Effector memory CD8-positive, alpha-beta T cell (primary cell): Measurements from ENCODE around the gene LRRK1.

Experiments
- ATAC-seq: fragments of 150-1000 bp; cut with Tn5 transposase; replicated peaks from 2 replicates; pipeline ENCODE4 v1.10.0; 2021; ENCODE audit warnings: mild to moderate bottlenecking, moderate library complexity
- DNase-seq, 3 experiments: peaks; one replicate each; pipeline ENCODE4 v3.0.0; 2021
- H3K27ac Mint-ChIP-seq, 2 donors: one replicate each; pipeline ENCODE4 v1.8.0; 2022; ENCODE audit warnings: mild to moderate bottlenecking in 2 of 2, mixed read lengths in 2 of 2, moderate library complexity in 2 of 2
- H3K27me3 Mint-ChIP-seq, 2 donors: one replicate each; pipeline ENCODE4 v1.8.0; 2022; ENCODE audit warnings: mixed read lengths in 2 of 2
- H3K36me3 Mint-ChIP-seq: one replicate; pipeline ENCODE4 v1.8.0; 2022; ENCODE audit warnings: mild to moderate bottlenecking, moderate library complexity, mixed read lengths; ENCODE audit not compliant: insufficient read depth
- H3K4me1 Mint-ChIP-seq, 2 donors: one replicate each; pipeline ENCODE4 v1.8.0; 2022; ENCODE audit warnings: low read depth in 2 of 2, mixed read lengths in 2 of 2
- H3K4me3 Mint-ChIP-seq, 2 donors: one replicate each; pipeline ENCODE4 v1.8.0; 2022; ENCODE audit warnings: mild to moderate bottlenecking in 2 of 2, mixed read lengths in 2 of 2, moderate library complexity in 2 of 2
- H3K9me3 Mint-ChIP-seq, 2 donors: one replicate each; pipeline ENCODE4 v1.8.0; 2022; ENCODE audit warnings: mixed read lengths in 2 of 2

LRRK1 gene

DNA sequence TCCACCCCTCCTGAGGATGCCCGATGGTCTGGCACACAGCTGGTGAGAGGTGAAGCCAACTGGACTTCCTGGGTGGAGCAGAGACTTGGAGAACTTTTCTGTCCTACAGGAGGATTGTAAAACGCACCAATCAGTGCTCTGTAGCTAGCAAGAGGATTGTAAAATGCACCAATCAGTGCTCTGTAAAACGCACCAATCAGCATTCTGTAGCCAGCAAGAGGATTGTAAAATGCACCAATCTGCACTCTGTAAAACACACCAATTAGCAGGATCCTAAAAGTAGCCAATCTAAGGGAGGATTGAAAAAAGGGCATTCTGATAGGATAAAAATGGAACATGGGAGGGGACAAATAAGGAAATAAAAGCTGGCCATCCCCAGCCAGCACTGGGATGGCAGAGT, 182.5 kb downstream of the LRRK1 start:
- no peak overlapping the region for H3K4me3 Mint-ChIP-seq
- DNase-seq (no peak), ATAC-seq (no peak)
- H3K36me3 Mint-ChIP-seq = no peaks in the 10 kb centered on the region
- peaks cover 0 to 2% of the 10 kb centered on the region in 2 donors for H3K4me1 Mint-ChIP-seq
- no peak overlapping the region for H3K27ac Mint-ChIP-seq
- H3K9me3 Mint-ChIP-seq = peaks cover 0 to 2% of the 10 kb centered on the region in 2 donors
- peaks cover 0 to 4% of the 10 kb centered on the region in 2 donors for H3K27me3 Mint-ChIP-seq

DNA sequence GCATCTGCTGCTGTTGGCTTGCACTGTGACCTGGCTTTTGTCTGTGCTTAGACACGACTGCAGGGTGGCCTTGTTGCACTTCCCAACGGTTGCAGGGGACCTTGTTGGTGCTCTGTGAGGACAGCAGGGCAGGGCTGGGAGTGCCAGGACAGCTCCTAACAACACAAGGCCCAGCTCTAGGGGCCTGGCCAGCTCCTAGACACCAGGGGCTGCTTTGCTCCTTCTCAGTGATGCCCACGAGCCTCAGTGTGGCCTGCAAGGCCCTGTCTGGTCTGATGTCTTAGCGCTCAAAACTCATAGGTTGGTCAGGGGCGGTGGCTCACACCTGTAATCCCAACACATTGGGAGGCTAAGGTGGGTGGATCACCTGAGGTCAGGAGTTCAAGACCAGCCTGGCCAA, 183.6 kb downstream of the LRRK1 start:
- no peak overlapping the region for H3K27ac Mint-ChIP-seq
- no peak for ATAC-seq
- no peaks in the 10 kb centered on the region for H3K36me3 Mint-ChIP-seq
- H3K4me1 Mint-ChIP-seq = peaks cover 0 to 2% of the 10 kb centered on the region in 2 donors
- H3K27me3 Mint-ChIP-seq = no peaks in the 10 kb centered on the region
- DNase-seq = no peak
- no peak overlapping the region for H3K4me3 Mint-ChIP-seq
- peaks cover 0 to 2% of the 10 kb centered on the region in 2 donors for H3K9me3 Mint-ChIP-seq

DNA sequence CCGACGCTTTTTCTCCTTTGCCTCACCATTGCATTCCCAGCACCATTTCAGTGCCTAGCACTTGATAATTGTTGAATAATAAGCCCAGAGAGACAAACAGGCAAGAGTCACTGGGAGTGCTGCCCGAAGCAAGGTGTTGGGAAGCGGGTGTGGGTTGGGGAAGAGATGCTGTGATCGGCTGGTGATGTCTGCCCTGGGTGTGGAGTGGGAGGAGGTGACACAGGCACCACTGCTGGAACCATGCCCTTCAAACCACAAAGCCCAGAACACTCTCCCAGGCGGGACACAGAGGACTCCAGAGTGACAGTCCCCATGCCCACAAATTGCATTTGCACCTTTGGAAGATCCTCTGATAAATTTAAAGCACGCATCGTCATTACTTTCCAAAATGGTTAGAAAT, 184.4 kb downstream of the LRRK1 start:
- H3K27ac Mint-ChIP-seq = no peak overlapping the region
- ATAC-seq = no peak
- H3K27me3 Mint-ChIP-seq = no peaks in the 10 kb centered on the region
- no peak overlapping the region for H3K4me3 Mint-ChIP-seq
- H3K9me3 Mint-ChIP-seq = peaks cover 0 to 2% of the 10 kb centered on the region in 2 donors
- H3K4me1 Mint-ChIP-seq = peaks cover 0 to 2% of the 10 kb centered on the region in 2 donors
- H3K36me3 Mint-ChIP-seq = no peaks in the 10 kb centered on the region
- no peak for DNase-seq

DNA sequence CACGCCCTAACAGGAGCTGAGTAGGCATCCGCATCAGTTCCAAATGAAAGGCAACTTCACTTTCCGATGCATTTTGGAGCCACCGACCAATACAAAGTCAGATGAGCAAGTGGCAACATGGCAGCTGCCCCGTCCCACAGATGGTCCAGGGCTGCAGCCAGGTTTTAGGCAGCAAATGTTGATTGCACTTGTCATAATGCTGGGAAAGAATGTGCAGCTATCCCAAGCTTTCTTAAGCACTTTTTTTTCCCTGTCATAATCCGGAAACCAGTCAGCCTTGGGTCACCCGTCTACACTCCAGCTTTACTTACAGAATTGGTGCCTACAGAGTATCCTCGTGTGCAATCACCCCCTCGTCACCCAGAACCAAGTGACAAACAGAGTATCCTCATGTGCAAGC, 185.0 kb downstream of the LRRK1 start:
- H3K27me3 Mint-ChIP-seq = no peaks in the 10 kb centered on the region
- H3K27ac Mint-ChIP-seq = no peak overlapping the region
- peaks cover 0 to 2% of the 10 kb centered on the region in 2 donors for H3K9me3 Mint-ChIP-seq
- DNase-seq = no peak
- peaks cover 0 to 1% of the 10 kb centered on the region in 2 donors for H3K4me1 Mint-ChIP-seq
- no peak for ATAC-seq
- no peak overlapping the region for H3K4me3 Mint-ChIP-seq
- no peaks in the 10 kb centered on the region for H3K36me3 Mint-ChIP-seq

DNA sequence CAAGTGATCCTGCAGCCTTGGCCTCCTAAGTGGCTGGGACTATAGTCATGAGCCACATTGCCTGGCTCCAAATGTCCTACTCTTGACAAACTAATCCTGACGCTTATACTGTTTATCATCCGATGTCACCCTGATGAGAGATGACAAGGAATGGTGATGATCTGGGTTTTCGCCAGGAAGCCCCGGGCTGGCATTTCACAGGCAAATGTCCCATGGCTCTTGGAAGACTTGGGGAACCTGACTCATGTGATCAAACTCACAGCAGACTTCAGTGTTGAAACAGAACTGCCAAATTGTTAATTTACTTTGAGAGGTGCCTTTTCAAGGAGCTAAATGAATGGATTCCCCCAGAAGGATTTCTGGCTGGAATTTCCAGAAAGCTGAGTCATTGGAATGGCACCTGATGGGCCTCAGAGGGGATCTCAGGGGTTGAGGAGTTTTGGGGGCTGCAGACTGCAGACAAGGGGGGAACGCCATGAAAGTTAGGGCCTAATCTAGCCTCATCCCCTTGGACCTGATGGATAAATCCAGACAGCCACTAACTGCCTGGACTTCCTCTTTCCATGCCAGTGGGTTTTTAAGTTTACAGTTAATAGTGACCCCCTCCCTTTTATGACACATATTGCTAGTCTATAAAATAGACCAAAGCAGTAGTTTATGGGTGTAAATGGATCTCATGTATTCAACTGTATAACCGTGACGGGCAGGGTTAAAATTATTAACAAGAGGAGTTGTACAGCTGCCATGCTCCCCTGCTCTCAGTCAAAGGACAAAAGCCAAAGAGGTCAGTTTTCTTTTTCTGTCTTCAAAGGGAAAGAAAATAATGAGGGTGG, 186.1 kb downstream of the LRRK1 start:
- no peaks in the 10 kb centered on the region for H3K36me3 Mint-ChIP-seq
- DNase-seq (no peak), ATAC-seq (no peak)
- peaks cover 0 to 2% of the 10 kb centered on the region in 2 donors for H3K9me3 Mint-ChIP-seq
- H3K4me1 Mint-ChIP-seq = no peaks in the 10 kb centered on the region
- no peaks in the 10 kb centered on the region for H3K27me3 Mint-ChIP-seq
- peak overlapping the region in 1 of 2 donors; percentile 60 for H3K27ac Mint-ChIP-seq
- H3K4me3 Mint-ChIP-seq = no peak overlapping the region

DNA sequence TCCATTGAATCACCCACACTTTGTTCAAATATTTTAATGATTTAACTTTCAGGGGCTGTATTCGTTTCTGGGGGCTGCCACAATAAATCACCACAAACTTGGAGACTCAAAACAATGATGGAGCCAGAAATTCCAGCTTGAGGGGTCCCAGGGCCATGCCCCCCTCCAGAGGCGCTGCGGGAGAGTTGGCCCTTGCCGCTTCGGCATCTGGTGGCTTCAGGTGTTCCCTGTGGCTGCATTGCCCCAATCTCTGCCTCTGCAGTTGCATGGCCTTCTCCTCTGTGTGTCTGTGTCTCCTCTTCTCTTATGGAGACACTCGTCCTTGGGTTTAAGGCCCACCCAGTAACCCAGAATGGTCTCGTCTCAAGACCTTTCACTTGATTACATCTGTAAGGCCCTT, 187.9 kb downstream of the LRRK1 start:
- Mint-ChIP-seq H3K36me3 (no peaks in the 10 kb centered on the region), H3K27ac (no peak overlapping the region), H3K4me1 (no peaks in the 10 kb centered on the region), H3K9me3 (no peaks in the 10 kb centered on the region), H3K27me3 (no peaks in the 10 kb centered on the region), H3K4me3 (no peak overlapping the region)
- DNase-seq (no peak), ATAC-seq (no peak)

DNA sequence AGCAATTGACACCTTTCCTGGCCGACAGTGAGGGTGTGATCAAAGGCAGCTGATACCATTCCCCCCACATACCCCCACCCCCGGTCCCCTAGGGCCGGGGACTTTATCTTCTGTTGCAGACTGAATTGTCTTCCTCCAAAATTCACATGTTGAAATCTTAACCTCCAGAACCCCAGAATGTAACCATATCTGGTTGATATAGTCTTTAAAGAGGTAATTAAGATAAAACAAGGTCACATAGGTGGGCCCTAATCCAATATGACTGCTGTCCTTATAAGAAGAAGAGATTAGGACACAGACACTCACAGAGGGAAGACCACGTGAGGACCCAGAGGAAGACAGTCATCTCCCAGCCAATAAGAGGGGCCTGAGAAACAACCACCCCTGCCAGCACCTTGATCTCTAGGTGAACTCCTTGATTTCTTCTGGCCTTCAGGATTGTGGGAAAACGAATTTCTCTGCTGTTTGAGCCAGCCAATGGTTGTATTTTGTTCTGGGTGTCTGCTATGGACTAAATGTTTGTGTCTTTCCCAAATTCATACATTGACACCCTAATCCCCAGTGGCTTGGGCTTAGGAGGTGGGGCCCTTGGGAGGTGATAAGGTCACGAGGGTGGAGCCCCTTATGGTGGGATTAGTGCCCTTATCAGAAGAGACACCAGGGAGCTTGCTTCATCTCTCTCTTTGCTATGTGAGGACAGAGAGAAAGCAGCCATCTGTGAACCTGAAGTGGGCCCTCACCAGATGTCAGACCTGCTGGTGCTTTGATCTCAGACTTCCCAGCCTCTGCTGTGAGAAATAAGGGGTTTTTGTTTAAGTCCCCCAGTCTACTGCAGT, 188.7 kb downstream of the LRRK1 start:
- no peak for ATAC-seq
- no peaks in the 10 kb centered on the region for H3K36me3 Mint-ChIP-seq
- DNase-seq = no peak
- no peak overlapping the region for H3K27ac Mint-ChIP-seq
- no peak overlapping the region for H3K4me3 Mint-ChIP-seq
- no peaks in the 10 kb centered on the region for H3K4me1 Mint-ChIP-seq
- H3K9me3 Mint-ChIP-seq = no peaks in the 10 kb centered on the region
- no peaks in the 10 kb centered on the region for H3K27me3 Mint-ChIP-seq

DNA sequence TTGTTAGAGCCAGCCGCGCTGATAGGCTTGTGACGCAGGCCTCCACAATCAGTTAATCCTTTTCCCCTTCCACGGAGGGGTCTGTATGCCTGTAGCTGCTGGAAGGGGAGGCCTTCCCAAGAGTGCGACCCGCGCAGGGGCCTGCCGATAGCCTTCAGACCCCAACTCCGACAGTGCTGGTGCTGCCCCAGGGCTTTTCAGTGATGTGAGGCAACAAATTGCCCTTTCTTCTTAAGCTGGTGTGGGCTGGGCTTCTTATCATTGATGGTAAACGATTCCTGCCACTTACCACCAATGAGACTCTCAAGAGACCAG, 189.3 kb downstream of the LRRK1 start:
- DNase-seq = no peak
- H3K9me3 Mint-ChIP-seq = no peaks in the 10 kb centered on the region
- no peak overlapping the region for H3K4me3 Mint-ChIP-seq
- H3K27ac Mint-ChIP-seq = no peak overlapping the region
- no peaks in the 10 kb centered on the region for H3K4me1 Mint-ChIP-seq
- no peak for ATAC-seq
- H3K27me3 Mint-ChIP-seq = no peaks in the 10 kb centered on the region
- no peaks in the 10 kb centered on the region for H3K36me3 Mint-ChIP-seq

DNA sequence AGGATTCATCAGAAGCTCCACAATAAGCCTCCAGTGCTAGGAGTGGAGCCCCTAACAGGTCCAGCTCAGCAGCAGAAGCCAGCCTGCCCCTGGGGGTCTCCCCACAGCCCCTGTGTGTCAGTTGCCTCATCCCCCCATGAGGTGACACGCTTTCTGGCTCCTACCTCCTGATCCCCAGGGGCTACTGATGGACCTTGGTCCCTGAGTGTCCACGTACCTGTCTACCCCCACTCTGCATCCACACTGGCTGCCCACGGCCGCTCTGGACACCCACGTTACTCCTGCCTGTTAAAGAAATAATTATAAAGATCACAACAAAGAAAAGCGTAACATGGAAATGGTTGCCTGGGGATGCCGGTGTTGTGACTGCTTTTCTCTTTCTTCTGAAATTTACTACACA, 189.6 kb downstream of the LRRK1 start:
- no peaks in the 10 kb centered on the region for H3K9me3 Mint-ChIP-seq
- no peak overlapping the region for H3K4me3 Mint-ChIP-seq
- no peaks in the 10 kb centered on the region for H3K4me1 Mint-ChIP-seq
- no peak overlapping the region for H3K27ac Mint-ChIP-seq
- H3K27me3 Mint-ChIP-seq = peaks cover 0 to 2% of the 10 kb centered on the region in 2 donors
- ATAC-seq (no peak), DNase-seq (no peak)
- no peaks in the 10 kb centered on the region for H3K36me3 Mint-ChIP-seq

DNA sequence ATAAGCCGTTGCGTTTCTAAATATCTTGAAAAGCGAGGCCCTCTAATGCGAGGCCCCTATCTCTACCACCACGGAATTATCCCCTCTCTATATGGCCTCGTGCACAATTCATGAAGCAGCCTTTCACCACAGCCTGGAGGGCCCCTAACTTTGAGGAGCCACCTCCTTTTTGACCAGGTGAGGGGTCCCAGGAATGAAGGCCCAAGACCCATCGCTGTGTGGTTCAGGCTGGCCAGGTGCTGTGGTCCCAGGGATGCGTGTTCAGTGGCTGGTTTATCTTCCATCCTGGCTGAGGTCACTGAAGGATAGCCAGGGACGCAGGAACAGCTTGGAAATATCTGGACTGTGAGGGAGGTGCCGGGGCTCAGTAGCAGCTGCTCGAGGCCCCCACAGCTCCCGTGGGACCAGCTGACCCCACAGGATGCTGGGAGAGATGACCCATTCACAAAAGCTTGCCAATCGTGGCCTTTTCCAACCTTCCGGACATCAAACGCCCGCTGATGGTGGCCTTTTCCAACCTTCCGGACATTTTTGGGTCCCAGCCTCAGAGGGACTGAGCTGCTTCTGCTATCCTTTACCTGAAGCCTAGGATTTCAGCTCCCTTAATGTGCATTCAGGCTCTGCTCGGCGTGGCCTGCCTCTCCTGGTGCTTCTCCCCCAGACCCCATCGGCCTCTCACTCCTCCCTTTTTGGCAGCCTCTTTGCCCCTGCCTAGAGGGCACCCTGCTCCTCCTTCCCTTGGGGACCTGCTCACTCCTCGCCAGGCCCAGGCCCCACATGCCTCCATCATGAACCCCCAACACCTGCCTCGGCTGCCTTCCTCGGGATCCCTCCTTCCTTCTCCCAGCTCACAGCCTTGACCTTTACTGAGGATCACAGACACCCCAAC, 191.8 kb downstream of the LRRK1 start:
- Mint-ChIP-seq H3K27ac (peak overlapping the region in 1 of 2 donors; percentile 36), H3K27me3 (peaks cover 0 to 8% of the 10 kb centered on the region in 2 donors), H3K4me1 (no peaks in the 10 kb centered on the region), H3K36me3 (no peaks in the 10 kb centered on the region), H3K9me3 (no peaks in the 10 kb centered on the region), H3K4me3 (no peak overlapping the region)
- ATAC-seq (no peak), DNase-seq (no peak)

DNA sequence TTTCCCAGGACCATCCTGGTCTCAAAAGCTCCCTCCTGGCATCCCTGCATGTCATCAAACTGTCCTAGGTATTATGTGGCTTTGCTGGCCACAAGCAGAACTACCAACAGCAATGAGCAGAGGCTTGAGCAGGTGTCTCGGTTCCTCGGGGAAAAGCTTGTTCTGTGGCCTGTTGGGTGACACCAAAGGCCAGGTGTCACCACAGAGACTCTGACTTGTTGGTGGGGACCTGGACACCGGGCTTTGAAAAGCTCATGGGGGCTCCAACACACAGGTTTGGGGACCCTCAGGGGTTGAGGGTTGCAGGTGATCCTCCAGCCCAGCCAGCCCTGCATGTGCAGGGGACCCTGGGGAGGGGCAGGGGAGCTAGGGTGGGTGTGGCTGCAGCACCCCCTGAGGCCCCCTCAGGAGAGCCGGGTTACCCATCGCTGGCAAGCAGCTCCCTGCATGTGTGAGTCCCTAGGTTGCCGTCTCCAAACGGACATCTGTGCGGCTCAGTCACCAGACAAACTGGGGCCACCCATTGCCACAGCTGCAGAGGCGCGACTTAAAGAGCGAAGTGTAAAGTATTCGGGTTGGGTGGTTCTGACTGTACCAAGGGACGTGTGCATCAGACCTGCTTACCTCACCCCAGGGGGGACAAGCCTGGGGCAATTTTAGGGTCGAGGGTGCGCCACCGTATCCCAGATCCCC, 192.6 kb downstream of the LRRK1 start:
- no peaks in the 10 kb centered on the region for H3K36me3 Mint-ChIP-seq

DNA sequence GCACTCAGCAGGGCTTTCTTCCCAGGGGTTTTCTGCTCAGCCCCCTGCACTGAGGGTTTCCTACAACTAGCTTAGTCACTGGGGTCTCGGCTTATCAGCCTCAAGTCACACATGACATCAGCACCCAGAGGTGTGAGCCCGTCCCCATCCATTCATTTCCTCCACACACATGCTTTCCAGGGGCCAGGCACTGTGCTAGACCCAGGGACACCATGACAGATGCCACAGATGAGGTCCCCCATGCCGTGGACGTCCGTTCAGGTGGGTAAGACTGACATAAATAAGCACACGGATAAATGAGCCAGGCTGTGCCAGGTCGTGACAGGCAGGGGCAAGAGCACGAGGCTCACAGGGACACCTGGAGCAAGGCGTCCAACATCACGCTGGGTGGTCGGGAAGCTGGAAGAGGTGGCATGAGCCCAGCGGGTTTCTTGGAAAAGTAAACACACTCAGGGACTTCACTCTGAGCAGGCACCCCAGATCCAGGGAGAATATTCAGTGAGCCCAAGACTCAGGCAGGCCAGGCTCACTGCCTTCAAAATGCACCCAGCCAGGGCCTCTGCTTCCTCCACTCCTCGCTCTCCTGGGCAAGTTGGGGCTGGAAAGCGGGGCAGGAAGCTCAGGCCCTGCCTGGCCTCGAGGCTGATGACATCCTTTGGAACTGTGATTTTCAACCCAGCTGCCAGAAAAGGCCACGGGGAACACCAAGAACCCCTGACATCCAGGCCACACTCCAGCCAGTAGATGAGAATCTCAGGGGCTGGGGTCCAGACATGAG, 193.4 kb downstream of the LRRK1 start:
- H3K4me3 Mint-ChIP-seq = no peak overlapping the region
- H3K9me3 Mint-ChIP-seq = no peaks in the 10 kb centered on the region
- H3K27ac Mint-ChIP-seq = no peak overlapping the region
- no peaks in the 10 kb centered on the region for H3K36me3 Mint-ChIP-seq
- H3K4me1 Mint-ChIP-seq = no peaks in the 10 kb centered on the region
- DNase-seq (no peak), ATAC-seq (no peak)
- peaks cover 0 to 8% of the 10 kb centered on the region in 2 donors for H3K27me3 Mint-ChIP-seq

More for the DNA sequence above, 192.6 kb downstream of the LRRK1 start:
- peak overlapping the region in 1 of 2 donors; percentile 36 for H3K27ac Mint-ChIP-seq
- no peak for DNase-seq
- H3K27me3 Mint-ChIP-seq = peaks cover 0 to 8% of the 10 kb centered on the region in 2 donors
- no peak for ATAC-seq
- H3K9me3 Mint-ChIP-seq = no peaks in the 10 kb centered on the region
- no peaks in the 10 kb centered on the region for H3K4me1 Mint-ChIP-seq
- H3K4me3 Mint-ChIP-seq = no peak overlapping the region
